ENCODE data around the gene SH3PXD2A. TPM values are rescaled to one million over a fixed set of nuclear protein-coding genes. Genes with fewer than 3 reads are reported as not detected.

The SH3PXD2A gene
- total and polyA plus RNA-seq, 9 of the 15 experiments (the other 6 are each of a cell fraction or from before 2014, with no cell fraction given), result 0.41 to 9.3 (median 2.5) TPM

DNA sequence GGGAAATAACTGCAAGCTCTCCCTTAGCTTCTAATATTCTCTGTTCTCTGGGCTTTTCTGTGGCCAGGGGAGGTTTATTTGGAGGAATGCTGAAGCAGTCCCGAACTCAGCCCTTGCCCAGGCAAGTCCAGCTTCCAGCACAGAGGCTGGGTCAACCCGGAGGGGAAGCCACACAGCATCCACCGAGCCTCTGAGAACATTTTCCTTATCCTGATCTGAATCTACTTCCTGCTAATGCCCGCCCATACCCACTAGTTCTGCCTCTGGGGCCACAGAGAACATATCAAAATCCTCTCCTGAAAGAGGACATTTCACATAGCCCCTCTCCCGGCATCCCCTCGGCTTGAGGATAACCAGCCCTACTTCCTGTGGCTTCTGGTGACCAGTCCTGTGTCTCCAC, 31.1 kb downstream of the SH3PXD2A start:
- H3K9ac ChIP-seq (ENCODE audit: insufficient read depth in 1 of 2, low read depth in 2 of 2, low read length in 2 of 2), result no peak overlapping the region
- ATAC-seq (no peak), DNase-seq (ENCODE audit: extremely low read depth in 1 of 4, low spot score in 3 of 4) (no peak), FAIRE-seq (no peak)
- H3K4me3 ChIP-seq, result no peak overlapping the region
- ChIA-PET POLR2A (interaction anchor here (0.6 kb wide), 1 partner anchor 28 kb away, joined by 4 read pairs; no protein-coding TSS in a partner anchor), CTCF (ENCODE audit: low intra/inter-chr PET ratio) (no interaction called here)
- H3K27me3 ChIP-seq (ENCODE audit: control insufficient read depth in 2 of 2, insufficient read depth in 2 of 2, low read length in 2 of 2), result peaks cover 9 to 62% of the 10 kb centered on the region in 2 experiments; a peak in 4 of 5 replicates
- H2AFZ ChIP-seq (ENCODE audit: low read depth, low read length), result no peak overlapping the region
- no peaks in the 10 kb centered on the region for H3K4me1 ChIP-seq (replicated peaks in 1 of 2; ENCODE audit: control insufficient read depth in 2 of 2, insufficient read depth in 2 of 2, low read length in 2 of 2)
- no peak overlapping the region for H3K27ac ChIP-seq (ENCODE audit: extremely low read depth, low read depth, low read length)
- intact Hi-C loops (cut with micrococcal nuclease), result no loop called here
- TF ChIP-seq PRMT5 (CRISPR knock-in tag; IDR thresholded peaks at IDR 0.05) (no peak), NELFE (IDR thresholded peaks at IDR 0.05; ENCODE audit: insufficient read depth, insufficient read length) (no peak), U2AF2 (optimal IDR thresholded peaks at IDR 0.05; ENCODE audit: low read depth, low read length) (no peak), SMARCE1 (IDR thresholded peaks at IDR 0.05) (no peak), ZNF134 (CRISPR knock-in tag; conservative IDR thresholded peaks at IDR 0.05) (no peak), KAT7 (CRISPR knock-in tag; IDR thresholded peaks at IDR 0.05; ENCODE audit: borderline replicate concordance) (no peak), CBX1 (IDR thresholded peaks at IDR 0.05; ENCODE audit: low read depth) (no peak), DNMT1 (IDR thresholded peaks at IDR 0.05) (no peak), KAT2B (IDR thresholded peaks at IDR 0.05; ENCODE audit: low read depth, low read length) (no peak), POLR3G (IDR thresholded peaks at IDR 0.05; ENCODE audit: extremely low read depth, insufficient read length, insufficient replicate concordance) (no peak)
- TF ChIP-seq, protein P1, sequence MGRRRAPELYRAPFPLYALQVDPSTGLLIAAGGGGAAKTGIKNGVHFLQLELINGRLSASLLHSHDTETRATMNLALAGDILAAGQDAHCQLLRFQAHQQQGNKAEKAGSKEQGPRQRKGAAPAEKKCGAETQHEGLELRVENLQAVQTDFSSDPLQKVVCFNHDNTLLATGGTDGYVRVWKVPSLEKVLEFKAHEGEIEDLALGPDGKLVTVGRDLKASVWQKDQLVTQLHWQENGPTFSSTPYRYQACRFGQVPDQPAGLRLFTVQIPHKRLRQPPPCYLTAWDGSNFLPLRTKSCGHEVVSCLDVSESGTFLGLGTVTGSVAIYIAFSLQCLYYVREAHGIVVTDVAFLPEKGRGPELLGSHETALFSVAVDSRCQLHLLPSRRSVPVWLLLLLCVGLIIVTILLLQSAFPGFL (CRISPR knock-in tag; IDR thresholded peaks at IDR 0.05), result no peak
- TF ChIP-seq, protein P2, sequence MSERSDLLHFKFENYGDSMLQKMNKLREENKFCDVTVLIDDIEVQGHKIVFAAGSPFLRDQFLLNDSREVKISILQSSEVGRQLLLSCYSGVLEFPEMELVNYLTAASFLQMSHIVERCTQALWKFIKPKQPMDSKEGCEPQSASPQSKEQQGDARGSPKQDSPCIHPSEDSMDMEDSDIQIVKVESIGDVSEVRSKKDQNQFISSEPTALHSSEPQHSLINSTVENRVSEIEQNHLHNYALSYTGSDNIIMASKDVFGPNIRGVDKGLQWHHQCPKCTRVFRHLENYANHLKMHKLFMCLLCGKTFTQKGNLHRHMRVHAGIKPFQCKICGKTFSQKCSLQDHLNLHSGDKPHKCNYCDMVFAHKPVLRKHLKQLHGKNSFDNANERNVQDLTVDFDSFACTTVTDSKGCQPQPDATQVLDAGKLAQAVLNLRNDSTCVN (CRISPR knock-in tag; IDR thresholded peaks at IDR 0.05), result no peak
- TF ChIP-seq, protein P3, sequence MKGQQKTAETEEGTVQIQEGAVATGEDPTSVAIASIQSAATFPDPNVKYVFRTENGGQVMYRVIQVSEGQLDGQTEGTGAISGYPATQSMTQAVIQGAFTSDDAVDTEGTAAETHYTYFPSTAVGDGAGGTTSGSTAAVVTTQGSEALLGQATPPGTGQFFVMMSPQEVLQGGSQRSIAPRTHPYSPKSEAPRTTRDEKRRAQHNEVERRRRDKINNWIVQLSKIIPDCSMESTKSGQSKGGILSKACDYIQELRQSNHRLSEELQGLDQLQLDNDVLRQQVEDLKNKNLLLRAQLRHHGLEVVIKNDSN (CRISPR knock-in tag; IDR thresholded peaks at IDR 0.05), result no peak
- TF ChIP-seq, protein P4, sequence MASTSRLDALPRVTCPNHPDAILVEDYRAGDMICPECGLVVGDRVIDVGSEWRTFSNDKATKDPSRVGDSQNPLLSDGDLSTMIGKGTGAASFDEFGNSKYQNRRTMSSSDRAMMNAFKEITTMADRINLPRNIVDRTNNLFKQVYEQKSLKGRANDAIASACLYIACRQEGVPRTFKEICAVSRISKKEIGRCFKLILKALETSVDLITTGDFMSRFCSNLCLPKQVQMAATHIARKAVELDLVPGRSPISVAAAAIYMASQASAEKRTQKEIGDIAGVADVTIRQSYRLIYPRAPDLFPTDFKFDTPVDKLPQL (IDR thresholded peaks at IDR 0.05; ENCODE audit: extremely low read depth, insufficient read length), result no peak
- TF ChIP-seq, protein P5, sequence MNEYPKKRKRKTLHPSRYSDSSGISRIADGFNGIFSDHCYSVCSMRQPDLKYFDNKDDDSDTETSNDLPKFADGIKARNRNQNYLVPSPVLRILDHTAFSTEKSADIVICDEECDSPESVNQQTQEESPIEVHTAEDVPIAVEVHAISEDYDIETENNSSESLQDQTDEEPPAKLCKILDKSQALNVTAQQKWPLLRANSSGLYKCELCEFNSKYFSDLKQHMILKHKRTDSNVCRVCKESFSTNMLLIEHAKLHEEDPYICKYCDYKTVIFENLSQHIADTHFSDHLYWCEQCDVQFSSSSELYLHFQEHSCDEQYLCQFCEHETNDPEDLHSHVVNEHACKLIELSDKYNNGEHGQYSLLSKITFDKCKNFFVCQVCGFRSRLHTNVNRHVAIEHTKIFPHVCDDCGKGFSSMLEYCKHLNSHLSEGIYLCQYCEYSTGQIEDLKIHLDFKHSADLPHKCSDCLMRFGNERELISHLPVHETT (CRISPR knock-in tag; conservative IDR thresholded peaks at IDR 0.05 in 1 of 2, IDR thresholded peaks at IDR 0.05 in 1 of 2), result no peak
- in situ Hi-C loops (cut with MboI), result no loop called here
- no peaks in the 10 kb centered on the region for H4K20me1 ChIP-seq (replicated peaks; ENCODE audit: control insufficient read depth, insufficient read depth, low read length)
- BruUV-seq (replicated peaks), result no TSS peak
- no peaks in the 10 kb centered on the region for H3K9me3 ChIP-seq (replicated peaks; ENCODE audit: control insufficient read depth, insufficient read depth, low read depth, low read length)
- H3K4me2 ChIP-seq (ENCODE audit: insufficient read depth, low read length), result no peak overlapping the region
- WGBS (ENCODE audit: insufficient coverage, low coverage, missing lambda C conversion rate), result 5% methylated on average over 6 of the region's 6 CpGs
- no peaks in the 10 kb centered on the region for H3K79me2 ChIP-seq (ENCODE audit: control insufficient read depth, insufficient read depth, low read length)
- H3K9me1 ChIP-seq (ENCODE audit: control insufficient read depth, insufficient read depth, low read length), result no peaks in the 10 kb centered on the region
- no peaks in the 10 kb centered on the region for H3K36me3 ChIP-seq (ENCODE audit: control insufficient read depth, insufficient read depth, low read length)

All from K562 (cell line).